Stimulated activated CD8-positive, alpha-beta memory T cell treated with anti-CD3 and anti-CD28 coated beads, Interleukin-4, amount 100 ng/mL, for 24 hours (primary cell): ENCODE results near the gene TIGD6.
"Not testable (repeated sequence)": the region's sequence is repeated elsewhere in the genome, so short reads cannot be mapped to it uniquely, and the experiment has no call there.

ENCODE experiments used
- DNase-seq: peaks from one replicate; pipeline ENCODE4 v3.0.0-alpha.2; 2020; ENCODE audit warnings: low read depth

TIGD6 gene

GRCh38 chr5:149969181-149969930, 31.1 kb downstream of the TIGD6 start:
- DNase-seq: no peak

- no peak for DNase-seq
Observed at GRCh38 chr5:149966946-149967345, 33.5 kb downstream of the TIGD6 start.

GRCh38 chr5:149963729-149964128, 36.7 kb downstream of the TIGD6 start:
- no peak for DNase-seq

- no peak for DNase-seq
Observed at GRCh38 chr5:149962601-149963300, 37.7 kb downstream of the TIGD6 start.

GRCh38 chr5:149961957-149962409, 38.5 kb downstream of the TIGD6 start:
- DNase-seq: no peak

GRCh38 chr5:149961186-149961685, 39.2 kb downstream of the TIGD6 start:
- DNase-seq: no peak

GRCh38 chr5:149960272-149961185, 39.9 kb downstream of the TIGD6 start, which contains the start of gene SLC26A2:
TSS of gene SLC26A2 (plus strand) at chr5:149960758. CDS start at chr5:149977653, 16,895 bp downstream.
- DNase-seq: peak; percentile 90

GRCh38 chr5:149959406-149960236, 40.8 kb downstream of the TIGD6 start:
- DNase-seq: peak; percentile 20

- DNase-seq: no peak
Observed at GRCh38 chr5:149957855-149958254, 42.6 kb downstream of the TIGD6 start.

- DNase-seq: no peak
Observed at GRCh38 chr5:149956685-149957084, 43.8 kb downstream of the TIGD6 start.

GRCh38 chr5:149954798-149955197, 45.7 kb downstream of the TIGD6 start:
- DNase-seq: no peak

GRCh38 chr5:149953436-149954121, 46.9 kb downstream of the TIGD6 start:
- no peak for DNase-seq

GRCh38 chr5:149951138-149951749, 49.2 kb downstream of the TIGD6 start:
- DNase-seq: no peak

GRCh38 chr5:149948993-149949392, 51.5 kb downstream of the TIGD6 start:
- no peak for DNase-seq

GRCh38 chr5:149946118-149946517, 54.3 kb downstream of the TIGD6 start:
- no peak for DNase-seq

- DNase-seq: no peak
Observed at GRCh38 chr5:149944666-149945065, 55.8 kb downstream of the TIGD6 start, which contains the start of gene PDE6A. TSS of gene PDE6A (minus strand) at chr5:149944793. CDS start at chr5:149944673, 120 bp downstream.

- not testable (repeated sequence) for DNase-seq
Observed at GRCh38 chr5:149943177-149943949, 57.1 kb downstream of the TIGD6 start.
